HG02870 (cell line): Measurements from ENCODE around the gene FITM2.
A peak's percentile ranks its signal among the peaks of the same experiment; 100 is the strongest.
"Not testable (repeated sequence)": the region's sequence is repeated elsewhere in the genome, so short reads cannot be mapped to it uniquely, and the experiment has no call there.

Experiments
- ATAC-seq: cut with Tn5 transposase; IDR thresholded peaks from one replicate; pipeline ENCODE4 v1.9.1; 2021; ENCODE audit warnings: mild to moderate bottlenecking, moderate library complexity; ENCODE audit not compliant: unreplicated experiment

Gene FITM2, protein sequence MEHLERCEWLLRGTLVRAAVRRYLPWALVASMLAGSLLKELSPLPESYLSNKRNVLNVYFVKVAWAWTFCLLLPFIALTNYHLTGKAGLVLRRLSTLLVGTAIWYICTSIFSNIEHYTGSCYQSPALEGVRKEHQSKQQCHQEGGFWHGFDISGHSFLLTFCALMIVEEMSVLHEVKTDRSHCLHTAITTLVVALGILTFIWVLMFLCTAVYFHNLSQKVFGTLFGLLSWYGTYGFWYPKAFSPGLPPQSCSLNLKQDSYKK

DNA sequence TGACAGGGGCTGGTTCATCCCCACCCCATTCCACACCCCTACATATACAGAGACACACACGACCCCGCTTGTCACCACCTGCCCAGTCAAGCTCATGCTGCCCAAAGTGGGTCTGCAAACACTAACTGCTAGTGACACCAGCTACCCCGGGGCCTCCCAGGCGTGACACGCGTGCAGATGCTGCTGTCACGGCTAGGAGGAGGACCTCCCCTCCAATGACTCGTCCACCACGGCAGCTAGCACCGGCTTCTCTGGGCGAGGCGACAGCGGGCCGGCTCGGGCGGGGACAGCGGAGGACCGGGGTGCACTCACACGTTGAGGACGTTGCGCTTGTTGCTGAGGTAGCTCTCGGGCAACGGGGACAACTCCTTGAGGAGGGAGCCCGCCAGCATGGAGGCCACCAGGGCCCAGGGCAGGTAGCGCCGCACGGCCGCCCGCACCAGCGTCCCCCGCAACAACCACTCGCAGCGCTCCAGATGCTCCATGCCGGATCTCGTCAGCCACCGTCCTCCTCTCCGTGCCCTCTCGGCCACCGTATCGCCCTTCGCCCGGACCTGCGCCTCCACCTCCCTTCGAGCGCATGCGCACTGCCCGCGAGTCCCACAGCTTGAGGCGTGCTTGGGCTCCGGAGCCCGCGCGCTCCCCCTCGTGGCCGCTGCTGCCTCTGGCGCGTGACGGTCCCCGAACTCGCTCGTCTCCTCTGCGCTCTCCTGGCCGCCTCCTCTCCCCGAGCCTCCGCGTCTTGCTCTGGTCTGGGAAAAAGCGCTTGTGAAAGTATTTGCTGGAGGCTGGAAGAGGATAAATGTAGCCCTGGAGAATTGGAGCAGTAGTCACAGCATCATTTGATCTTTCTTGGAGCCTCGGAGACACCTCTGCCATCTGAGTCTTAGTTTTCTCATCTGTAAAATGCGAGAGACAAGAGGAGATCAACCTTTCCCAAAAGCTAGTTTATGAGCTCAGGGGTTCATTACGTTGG, at the start of gene FITM2:
Gene FITM2 (minus strand): TSS at position 539 of the 976 bp plus-strand sequence. CDS start 54 bp downstream, at position 485.
- peak; percentile 72 for ATAC-seq

DNA sequence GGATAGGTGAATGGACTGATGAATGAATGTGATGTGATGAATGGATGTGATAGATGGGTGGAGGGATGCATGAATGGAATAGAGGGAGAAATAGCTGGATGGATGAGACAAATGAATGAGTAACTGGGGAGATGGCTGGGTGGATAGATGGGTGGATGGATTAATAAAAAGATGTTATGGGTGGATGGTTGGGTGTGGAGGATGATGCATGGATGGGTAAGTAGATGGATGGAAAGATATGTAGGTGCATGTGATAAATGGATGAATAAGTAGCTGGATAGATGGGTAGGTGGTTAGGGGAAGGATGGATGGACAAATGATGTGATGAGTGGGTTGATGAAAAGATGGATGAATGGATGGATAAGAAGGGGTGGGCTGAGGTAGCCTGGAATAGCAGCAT, 49.2 kb upstream of the FITM2 start:
- no peak for ATAC-seq

DNA sequence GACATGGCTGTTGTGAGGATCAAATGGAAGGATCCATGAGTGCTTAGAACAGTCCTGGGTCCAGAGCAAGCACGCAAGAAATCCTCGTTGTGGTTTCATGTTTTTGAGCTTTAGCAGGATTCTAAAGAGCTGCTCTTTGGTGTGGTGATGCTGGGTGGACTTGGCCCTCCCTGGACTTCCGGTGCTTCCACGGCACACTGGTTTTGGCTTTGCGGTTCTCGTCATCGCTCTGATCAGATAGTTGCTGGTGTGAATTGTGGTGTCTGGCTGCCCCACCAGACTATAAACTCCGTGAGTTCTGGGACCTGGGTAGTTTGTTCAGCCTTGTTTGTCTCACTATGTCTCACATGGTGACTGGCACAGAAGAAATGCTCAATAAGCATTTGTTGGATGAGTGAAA, 47.8 kb upstream of the FITM2 start:
- no peak for ATAC-seq

DNA sequence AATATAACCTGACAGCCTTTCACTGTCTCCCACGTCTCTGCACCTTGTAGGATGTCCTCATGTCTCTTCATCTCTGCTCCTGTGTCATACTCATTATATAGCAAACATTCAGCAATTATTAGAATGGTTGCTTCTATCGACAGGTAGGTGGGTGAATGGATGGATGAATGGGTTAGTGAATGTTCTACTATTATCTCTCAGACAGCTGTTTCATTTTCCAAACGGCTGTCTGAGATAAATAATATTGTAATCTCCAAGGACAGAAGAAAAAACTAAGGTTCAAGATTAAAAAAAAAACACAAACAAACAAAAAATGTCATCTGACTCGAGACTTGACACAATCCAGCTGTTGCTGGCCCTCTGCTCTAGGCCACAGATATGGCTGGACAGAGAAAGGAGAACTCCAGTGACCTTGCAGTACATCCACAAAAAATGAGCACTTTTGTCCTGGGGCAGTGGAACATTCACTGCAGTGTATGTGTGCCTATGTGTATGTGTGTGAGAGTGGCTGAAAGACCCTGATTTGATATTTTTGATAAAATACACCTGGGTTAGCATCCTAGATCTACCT, 46.6 kb upstream of the FITM2 start:
- ATAC-seq = no peak

DNA sequence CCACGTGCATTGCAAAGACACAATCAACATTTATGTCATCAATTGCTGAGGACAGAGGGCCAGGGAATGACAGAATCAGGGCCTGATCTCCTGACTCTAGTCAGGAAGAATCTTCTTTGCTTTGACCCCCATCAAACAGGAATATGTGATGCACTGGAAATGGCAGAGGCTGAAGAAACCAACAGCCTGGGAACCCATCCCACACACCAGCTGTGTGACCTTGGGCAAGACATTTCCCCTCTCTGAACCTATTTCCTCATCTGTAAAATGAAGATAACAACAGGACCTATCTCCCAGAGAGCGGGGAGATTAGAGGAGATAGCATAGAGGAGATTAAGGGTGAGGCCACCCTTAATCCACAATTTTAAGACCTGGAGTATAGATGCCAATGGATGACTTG, 46.0 kb upstream of the FITM2 start:
- ATAC-seq = no peak

DNA sequence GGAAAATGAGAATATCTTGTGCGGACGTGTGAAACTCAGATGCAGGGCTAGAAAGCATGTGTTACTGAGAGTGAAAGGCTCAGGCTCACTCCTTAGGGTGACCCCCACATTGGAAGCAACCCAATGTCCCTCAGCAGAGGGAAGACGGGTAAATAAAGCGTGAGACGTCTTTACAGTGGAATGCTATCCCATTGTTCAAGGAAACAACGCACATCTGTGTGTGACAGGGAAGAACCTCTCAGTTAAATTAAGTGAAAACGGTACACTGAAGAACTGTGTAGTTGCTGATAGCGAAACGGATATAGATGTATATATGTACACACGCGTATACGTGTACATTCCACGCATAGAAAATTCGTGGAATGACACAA, 45.3 kb upstream of the FITM2 start:
- ATAC-seq = no peak

DNA sequence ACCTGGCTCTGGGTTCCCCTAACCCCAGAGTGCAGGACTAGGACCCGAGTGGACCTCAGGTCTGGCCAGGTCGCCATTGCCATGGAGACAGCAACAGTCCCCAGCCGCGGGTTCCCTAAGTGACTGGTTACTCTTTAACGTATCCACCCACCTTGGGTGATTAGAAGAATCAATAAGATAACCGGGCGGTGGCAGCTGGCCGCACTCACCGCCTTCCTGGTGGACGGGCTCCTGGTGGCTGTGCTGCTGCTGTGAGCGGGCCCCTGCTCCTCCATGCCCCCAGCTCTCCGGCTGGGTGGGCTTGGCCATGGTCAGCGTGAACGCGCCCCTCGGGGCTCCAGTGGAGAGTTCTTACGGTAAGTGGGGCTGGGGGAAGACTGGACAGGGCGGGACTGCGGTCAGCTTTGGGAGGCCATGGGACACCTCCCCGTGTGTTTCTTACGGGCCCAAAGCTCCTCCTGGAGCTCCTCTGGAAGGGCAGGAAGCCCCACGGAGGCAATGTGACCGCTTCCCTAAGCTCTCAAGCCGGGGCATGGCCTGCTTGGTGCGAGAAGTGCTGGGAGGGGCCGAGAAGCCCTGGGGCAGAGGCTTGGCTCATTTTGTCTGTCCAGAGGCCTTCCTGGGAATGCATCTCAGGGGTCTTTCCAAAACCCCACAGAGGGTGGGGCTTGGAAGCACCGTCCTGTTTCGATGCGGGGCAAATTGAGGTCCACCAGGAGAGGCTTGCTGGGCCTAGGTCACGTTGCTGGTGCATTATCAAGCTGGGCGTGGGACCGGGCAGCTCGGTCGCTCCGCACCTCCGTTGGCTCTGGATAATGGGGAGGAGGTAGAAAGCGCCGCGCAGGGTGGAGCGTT, 44.7 kb upstream of the FITM2 start, which contains the start of gene HNF4A:
Gene HNF4A (plus strand): TSS at position 202 of the 855 bp plus-strand sequence. CDS start 106 bp downstream, at position 308.
- no peak for ATAC-seq

DNA sequence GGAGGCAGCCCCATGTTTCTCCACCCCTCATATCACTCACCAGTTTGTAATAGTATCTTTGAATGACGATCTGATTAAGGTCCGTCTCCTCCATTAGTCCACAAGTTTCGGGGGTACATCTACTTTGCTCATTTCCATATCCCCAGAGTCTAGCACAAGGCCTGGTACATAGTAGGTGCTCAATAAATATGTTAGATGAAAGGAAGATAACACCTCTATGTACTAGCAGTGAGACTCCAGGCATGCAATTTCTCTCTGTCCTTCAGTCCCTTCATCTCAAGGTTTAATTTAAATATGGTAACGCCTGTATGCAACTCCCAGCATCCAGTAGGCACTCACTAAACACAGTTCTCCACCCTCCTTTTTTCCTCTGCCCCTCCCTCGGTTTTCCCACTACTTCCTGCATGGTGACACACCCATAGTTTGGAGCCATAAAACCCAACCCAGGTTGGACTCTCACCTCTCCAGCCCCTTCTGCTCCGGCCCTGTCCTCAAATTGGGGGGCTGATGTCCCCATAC, 44.0 kb upstream of the FITM2 start:
- ATAC-seq = no peak

DNA sequence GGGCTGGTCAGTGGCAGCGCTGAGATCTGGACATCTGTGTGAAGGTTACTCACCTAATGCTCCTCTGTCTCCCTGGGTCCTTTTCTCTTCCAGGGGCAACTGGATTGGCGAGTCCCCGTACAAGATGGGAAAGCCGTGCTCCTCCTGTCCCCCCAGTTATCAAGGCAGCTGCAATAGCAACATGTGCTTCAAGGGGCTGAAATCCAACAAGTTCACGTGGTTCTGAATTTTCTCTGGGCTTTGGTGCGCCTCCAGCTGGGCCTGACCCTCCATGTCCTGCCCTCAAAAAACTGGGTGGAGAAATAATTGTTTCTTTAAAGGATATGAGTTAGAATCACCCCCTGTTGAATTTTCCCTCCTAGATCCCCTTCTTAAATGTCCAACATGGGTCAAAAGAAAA, 39.6 kb upstream of the FITM2 start:
- no peak for ATAC-seq

DNA sequence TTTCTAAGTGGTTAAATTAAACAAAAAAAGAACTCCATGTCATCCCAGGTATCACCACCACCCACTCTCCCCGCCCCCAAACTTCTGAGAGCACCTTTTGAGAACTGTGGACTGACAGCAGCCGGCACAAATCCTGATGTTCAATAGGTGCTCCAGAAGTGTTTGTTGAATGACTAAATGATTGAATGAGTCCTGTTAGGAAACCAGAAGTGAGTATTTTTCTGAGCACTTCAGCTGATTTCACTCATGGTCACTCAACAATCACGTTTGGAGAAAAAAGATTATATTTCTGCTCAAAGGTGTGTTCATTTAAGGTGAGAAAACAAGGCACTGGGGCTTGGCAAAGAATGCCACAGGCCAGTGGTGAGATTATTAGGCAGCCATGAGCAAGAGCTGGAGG, 38.3 kb upstream of the FITM2 start:
- no peak for ATAC-seq

DNA sequence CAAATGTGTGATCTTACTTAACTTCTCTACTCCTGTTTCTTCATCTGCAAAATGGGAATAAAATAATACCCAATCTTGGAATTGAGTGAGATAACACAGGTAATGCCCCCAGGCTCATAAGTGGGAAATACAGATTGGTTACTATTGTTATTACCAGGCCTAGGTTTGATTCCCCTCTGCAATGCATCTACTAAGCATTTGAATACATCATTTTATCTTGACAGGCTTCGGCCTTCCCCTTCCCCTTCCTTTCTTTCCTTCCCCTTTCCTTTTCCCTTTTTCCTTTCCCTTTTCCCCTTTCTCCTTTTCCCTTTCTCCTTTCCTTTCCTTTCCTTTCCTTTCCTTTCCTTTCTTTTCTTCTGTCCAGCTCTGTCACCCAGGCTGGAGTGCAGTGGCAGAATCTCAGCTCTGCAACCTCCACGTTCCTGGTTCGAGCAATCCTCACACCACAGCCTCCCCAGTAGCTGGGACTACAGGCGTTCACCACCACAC, 37.2 kb upstream of the FITM2 start:
- ATAC-seq = no peak

DNA sequence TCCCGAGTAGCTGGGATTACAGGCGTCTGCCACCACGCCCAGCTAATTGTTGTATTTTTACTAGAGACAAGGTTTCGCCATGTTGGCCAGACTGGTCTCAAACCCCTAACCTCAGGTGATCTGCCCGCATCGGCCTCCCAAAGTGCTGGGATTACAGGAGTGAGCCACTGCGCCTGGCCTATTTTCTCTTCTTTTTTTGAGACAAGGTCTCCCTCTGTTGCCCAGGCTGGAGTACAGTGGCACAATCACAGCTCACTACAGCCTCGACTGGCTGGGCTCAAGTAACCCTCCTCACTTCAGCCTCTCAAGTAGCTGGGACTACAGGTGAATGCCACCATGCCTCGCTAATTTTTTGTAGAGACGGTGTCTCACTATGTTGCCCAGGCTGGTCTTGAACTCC, 34.9 kb upstream of the FITM2 start:
- ATAC-seq = not testable (repeated sequence)

DNA sequence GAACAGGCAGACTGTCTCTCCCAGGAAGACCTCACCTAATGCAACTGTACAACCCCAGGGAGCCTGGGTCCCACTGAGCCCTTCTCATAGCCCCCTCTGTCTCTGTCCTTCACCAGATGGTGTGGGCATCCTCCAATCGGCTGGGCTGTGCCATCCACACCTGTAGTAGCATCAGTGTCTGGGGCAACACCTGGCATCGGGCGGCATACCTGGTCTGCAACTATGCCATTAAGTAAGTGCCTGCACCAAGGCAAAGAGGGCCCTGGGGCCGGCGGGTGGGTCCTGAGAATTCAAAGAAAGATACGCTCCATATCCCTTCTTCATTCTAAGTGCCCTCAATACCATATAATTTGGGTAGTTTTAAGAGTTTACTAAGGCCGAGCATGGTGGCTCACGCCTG, 34.1 kb upstream of the FITM2 start:
- no peak for ATAC-seq

DNA sequence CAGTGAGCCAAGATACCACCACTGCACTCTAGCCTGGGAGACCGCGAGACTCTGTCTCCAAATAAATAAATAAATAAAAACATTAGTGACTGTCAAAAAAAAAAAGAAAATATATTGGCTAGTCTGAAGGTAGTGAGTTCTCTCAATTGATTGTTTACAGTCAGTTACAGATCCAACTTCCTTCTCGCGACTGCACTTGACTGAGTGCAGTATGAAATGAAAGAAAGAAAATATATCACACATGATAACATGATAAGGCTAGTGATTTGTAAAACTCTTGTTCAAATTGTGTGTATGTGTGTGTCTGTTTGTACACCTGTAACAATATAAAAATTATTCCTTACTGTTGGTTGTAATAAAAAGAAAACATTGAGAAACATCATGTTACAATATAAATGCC, 33.7 kb upstream of the FITM2 start:
- ATAC-seq = no peak

DNA sequence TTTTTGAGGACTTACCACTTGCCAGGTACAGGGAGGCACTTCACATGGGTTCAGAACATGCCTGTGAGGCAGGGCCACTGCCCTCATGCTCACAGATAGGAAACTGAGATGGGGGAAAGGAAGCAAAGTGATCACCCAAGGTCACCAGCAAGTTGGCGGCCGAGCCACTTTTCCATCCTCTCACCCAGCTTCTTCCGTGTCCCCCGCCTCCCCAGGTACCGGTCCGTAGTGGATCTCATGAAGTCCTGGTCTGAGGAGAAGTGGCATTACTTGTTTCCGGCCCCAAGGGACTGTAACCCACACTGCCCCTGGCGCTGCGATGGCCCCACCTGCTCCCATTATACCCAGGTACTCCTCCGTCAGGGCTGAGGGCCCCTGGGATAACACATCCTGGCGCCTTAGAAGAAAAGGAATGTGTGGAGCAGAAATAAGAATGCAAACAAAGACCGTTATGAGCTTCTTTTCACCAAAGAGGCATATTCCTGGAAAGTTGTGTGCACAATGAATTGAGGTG, 32.2 kb upstream of the FITM2 start:
- ATAC-seq = no peak

DNA sequence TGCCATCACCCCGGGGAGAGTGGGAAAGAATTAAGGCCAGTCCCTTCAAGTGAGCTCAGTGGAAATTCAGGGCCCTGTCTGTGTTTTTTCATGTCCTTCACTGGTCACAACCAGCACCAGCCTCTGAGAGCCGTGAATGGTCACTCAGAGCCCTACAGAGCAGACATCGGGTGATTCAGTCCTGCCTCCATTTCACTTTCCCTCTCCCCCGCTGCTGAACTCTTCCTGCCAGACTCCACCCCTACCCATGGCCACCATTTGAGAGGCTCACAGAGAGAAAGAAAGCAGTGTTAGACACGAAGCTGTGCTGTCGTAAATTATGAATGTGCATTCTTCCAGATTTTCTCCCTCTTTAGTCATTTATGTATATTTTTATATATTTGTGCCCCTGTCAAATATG, 31.2 kb upstream of the FITM2 start:
- no peak for ATAC-seq

DNA sequence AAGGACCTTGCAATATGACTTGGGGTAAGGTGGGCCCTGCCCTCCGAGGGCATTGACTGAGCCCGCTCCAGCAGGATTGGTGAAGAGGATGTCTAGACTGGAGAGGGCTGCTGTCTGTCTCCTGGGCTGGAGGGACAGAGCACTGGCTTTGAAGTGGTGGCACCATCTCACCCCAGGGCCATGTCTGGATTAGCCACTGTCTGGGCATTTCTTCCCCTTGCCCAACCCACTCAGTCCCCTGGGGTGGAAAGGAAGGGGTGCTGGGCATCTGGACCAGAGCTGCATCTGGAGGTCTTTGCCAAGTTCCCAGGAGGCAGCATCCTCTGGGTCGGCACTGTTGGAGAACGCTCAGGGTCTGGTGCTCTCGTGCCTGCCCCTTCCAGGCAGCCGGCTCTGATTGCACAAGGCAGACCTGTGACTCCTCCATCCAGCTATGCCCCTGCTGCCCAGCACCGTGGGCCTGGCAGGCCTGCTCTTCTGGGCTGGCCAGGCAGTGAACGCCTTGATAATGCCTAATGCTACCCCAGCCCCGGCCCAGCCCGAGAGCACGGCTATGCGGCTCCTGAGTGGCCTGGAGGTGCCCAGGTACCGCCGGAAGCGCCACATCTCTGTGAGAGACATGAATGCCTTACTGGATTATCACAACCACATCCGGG, 25.9 kb upstream of the FITM2 start, which contains the start of gene R3HDML:
Gene R3HDML (plus strand): TSS at position 319 of the 656 bp plus-strand sequence. CDS start 115 bp downstream, at position 434.
- ATAC-seq = no peak

DNA sequence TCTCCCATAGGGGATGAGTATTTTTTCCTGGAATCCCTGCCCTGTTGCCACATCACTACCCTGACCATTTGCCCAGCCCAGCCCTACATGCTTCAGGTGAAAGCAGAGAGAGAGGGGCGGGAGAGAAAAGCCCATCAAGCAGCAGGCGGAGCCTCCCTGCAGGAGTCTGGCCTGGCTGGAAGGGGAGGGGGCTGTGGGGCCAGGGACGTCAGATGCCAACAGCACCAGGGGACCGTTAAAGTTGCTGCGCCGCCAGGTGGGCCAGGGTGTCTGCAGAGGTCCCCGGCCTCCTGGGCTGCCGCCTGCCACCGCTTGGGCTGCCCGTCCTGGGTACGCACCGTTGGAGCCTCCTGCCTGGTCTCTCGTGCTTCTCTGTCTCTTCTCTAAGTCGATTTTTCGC, 25.1 kb upstream of the FITM2 start:
- no peak for ATAC-seq

DNA sequence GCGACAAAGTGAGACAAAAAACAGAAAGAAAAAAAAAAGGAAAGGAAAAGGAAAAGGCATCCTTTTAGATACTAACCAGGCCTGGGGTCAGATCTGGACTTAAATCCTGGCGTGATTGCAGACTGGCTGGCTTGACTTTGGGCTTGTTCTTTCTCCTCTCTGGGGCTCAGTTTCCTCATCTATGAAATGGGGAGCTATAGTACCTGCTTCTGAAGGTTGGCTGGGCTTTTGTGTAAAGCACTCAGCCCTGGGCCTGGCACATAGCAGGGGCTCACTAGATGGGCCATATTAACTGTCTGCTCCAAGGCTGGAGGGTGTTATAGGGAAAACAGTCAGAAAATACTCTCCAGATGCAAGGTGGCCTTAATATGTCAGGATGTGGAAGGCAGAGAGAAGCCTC, 24.7 kb upstream of the FITM2 start:
- no peak for ATAC-seq

DNA sequence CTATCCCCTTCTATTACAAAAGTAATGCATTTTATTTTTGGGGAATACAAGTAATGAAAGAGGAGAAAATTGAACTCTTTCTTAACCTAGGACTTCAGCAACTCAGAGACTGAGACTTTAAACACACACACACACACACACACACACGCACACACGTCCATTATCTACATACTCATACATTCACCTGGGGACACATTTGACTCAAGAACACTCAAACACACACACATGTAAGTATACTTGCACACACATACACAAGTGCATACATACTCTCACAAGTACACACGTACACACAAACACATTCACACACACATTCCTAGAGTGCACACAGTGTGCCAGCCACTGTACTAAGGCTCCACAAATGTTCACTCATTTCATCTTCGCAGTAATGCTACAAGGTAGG, 23.7 kb upstream of the FITM2 start:
- ATAC-seq = no peak
